Astrocyte (in vitro differentiated cells and primary cell): Measurements from ENCODE around the gene CHAF1A.

ENCODE experiments used
- EZH2 ChIP-seq: IDR thresholded peaks from 2 replicates; pipeline ENCODE4 v1.6.1; 2012; ENCODE audit warnings: mild to moderate bottlenecking, low read length, inconsistent platforms; ENCODE audit not compliant: insufficient read depth
- TF ChIP-seq, protein P1 (sequence below): IDR thresholded peaks from 2 replicates; pipeline ENCODE4 v1.5.1; 2011; ENCODE audit warnings: low read depth, mild to moderate bottlenecking, inconsistent platforms, low read length, moderate library complexity; ENCODE audit not compliant: insufficient read depth

DNA sequence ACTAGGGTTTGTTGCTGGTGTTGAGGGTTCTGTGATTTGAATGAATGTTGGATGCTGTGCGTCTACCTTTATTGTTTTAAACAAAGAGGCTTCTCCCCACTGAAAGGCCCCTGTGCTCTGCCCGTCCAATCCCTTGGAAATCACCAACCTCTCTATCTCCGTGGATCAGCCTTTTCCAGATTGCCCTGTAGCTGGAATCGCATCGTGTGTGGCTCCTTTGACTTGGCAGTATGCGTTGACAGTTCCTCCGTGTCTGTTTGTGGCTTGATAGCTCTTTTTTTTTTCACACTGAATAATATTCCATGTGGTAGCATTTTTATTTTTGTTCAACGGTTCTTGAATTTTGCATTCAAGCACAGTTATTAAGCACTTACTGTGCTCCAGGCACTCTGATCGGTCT is 32.0 kb downstream of the CHAF1A start:
- TF ChIP-seq EZH2: no peak
- TF ChIP-seq, protein P1, sequence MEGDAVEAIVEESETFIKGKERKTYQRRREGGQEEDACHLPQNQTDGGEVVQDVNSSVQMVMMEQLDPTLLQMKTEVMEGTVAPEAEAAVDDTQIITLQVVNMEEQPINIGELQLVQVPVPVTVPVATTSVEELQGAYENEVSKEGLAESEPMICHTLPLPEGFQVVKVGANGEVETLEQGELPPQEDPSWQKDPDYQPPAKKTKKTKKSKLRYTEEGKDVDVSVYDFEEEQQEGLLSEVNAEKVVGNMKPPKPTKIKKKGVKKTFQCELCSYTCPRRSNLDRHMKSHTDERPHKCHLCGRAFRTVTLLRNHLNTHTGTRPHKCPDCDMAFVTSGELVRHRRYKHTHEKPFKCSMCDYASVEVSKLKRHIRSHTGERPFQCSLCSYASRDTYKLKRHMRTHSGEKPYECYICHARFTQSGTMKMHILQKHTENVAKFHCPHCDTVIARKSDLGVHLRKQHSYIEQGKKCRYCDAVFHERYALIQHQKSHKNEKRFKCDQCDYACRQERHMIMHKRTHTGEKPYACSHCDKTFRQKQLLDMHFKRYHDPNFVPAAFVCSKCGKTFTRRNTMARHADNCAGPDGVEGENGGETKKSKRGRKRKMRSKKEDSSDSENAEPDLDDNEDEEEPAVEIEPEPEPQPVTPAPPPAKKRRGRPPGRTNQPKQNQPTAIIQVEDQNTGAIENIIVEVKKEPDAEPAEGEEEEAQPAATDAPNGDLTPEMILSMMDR: no peak
